Ovary (tissue), 3 donors: ENCODE results near the gene TMEM184A.

Experiments
- CTCF ChIP-seq, 3 donors: fragments of 450-650 bp in 2 of 3; fragments of 200-600 bp in 1 of 3; IDR thresholded peaks; one replicate each; pipeline versions ENCODE4 v1.5.1 to v1.8.0; 2016 to 2022; ENCODE audit warnings: antibody characterized with exemption in 3 of 3, mild to moderate bottlenecking in 1 of 3
- POLR2A ChIP-seq: fragments of 450-650 bp; IDR thresholded peaks from one replicate; pipeline ENCODE4 v1.6.1; 2017; ENCODE audit warnings: antibody characterized with exemption, mild to moderate bottlenecking, moderate library complexity
- donor health status: DM: no; HTN: no; CAD: no.

- no peak for TF ChIP-seq POLR2A
- no peak for TF ChIP-seq CTCF (IDR thresholded peaks at IDR 0.05)
These were observed 10.7 kb upstream of the TMEM184A start for GRCh38 chr7:1566687-1567048.
